Prostate gland (tissue), 2 donors: ENCODE results near the gene NDUFS5. TPM values are rescaled to one million over a fixed set of nuclear protein-coding genes. Genes with fewer than 3 reads are reported as not detected.

ENCODE experiments used
- DNase-seq: peaks from one replicate; pipeline ENCODE4 v3.0.0-alpha.2; 2019; ENCODE audit warnings: low spot score
- H3K27ac ChIP-seq, 2 donors: fragments of 200-600 bp; sonication (generic); 2 replicates each; pipeline ENCODE4 v1.5.1; 2017 to 2019
- H3K27me3 ChIP-seq: fragments of 200-600 bp; sonication (generic); replicated peaks from 2 replicates; pipeline ENCODE4 v1.5.1; 2019; ENCODE audit not compliant: insufficient read depth
- H3K36me3 ChIP-seq, 2 donors: fragments of 200-600 bp; sonication (generic); 1 replicate in 1 of 2; 2 replicates in 1 of 2; pipeline versions ENCODE4 v1.5.1 to v1.8.1; 2017 to 2019
- H3K4me1 ChIP-seq: fragments of 200-600 bp; sonication (generic); replicated peaks from 2 replicates; pipeline ENCODE4 v1.5.1; 2019
- H3K4me3 ChIP-seq, 2 donors: fragments of 200-600 bp; sonication (generic); 2 replicates each; pipeline ENCODE4 v1.5.1; 2017 to 2019
- H3K9me3 ChIP-seq: fragments of 200-600 bp; sonication (generic); 2 replicates; pipeline ENCODE4 v1.5.1; 2017
- CTCF ChIP-seq, 4 experiments: fragments of 200-600 bp in 2 of 4; fragments of 450-650 bp in 2 of 4; sonication (generic) in 2 of 4; IDR thresholded peaks; 1 replicate in 3 of 4; 2 replicates in 1 of 4; pipeline ENCODE4 v1.5.1; 2016 to 2019; ENCODE audit warnings: antibody characterized with exemption in 4 of 4, mild to moderate bottlenecking in 2 of 4, moderate library complexity in 2 of 4
- POLR2A ChIP-seq: fragments of 450-650 bp; IDR thresholded peaks from one replicate; pipeline ENCODE4 v1.6.1; 2016; ENCODE audit warnings: antibody characterized with exemption, mild to moderate bottlenecking
- POLR2AphosphoS5 ChIP-seq: sonication (generic); formaldehyde crosslinking; IDR thresholded peaks from one replicate; pipeline ENCODE4 v1.6.1; 2017; ENCODE audit warnings: antibody characterized with exemption
- WGBS: methylation state at CpG from one replicate; pipeline ENCODE4 v1.1.5; 2018; 5-methylcytosine and 5-hydroxymethylcytosine counted together
- intact Hi-C: fragments of 100-400 bp; cut with DNase I; formaldehyde crosslinking; loops from one replicate; pipeline ENCODE4 v1.14.2; 2022
- total RNA-seq, 2 donors: library from RNA; depleted of rRNA; stranded (reverse); fragments of >200 nt; gene quantifications; one replicate each; pipeline ENCODE4 v1.1.0, GENCODE V29; 2016

Gene NDUFS5
- total RNA-seq, 2 donors from 2014 or later: 310 to 473 TPM

GRCh38 chr1:38990738-38991637, 35.2 kb upstream of the NDUFS5 start, which contains the start of gene AKIRIN1:
Gene AKIRIN1, plus strand, starts transcription at chr1:38991276. Its CDS starts 105 bp downstream, at chr1:38991381.
- intact Hi-C loops: loop anchor here (5.0 kb wide), 1 partner anchor 134 kb away; the partner anchor contains the start of gene RRAGC
- TF ChIP-seq POLR2AphosphoS5: peak; percentile 93
- peak in 3 of 4 experiments; percentile 30 to 60 (median 32) for TF ChIP-seq CTCF (IDR thresholded peaks at IDR 0.05)
- TF ChIP-seq POLR2A: peak; percentile 96
- no peaks in the 10 kb centered on the region for H3K27me3 ChIP-seq
- 2% methylated on average over 31 of the region's 76 CpGs for WGBS
- peak within 1 kb of the TSS; percentile 99 to 100 for H3K4me3 ChIP-seq
- no peaks in the 10 kb centered on the region for H3K36me3 ChIP-seq
- H3K9me3 ChIP-seq: no peaks in the 10 kb centered on the region
- peak; percentile 97 for DNase-seq
- peaks cover 6% of the 10 kb centered on the region for H3K4me1 ChIP-seq
- peak within 1 kb of the TSS; percentile 90 to 95 for H3K27ac ChIP-seq

GRCh38 chr1:38991638-38992411, 34.3 kb upstream of the NDUFS5 start:
- intact Hi-C loops: loop anchor here (5.0 kb wide), 1 partner anchor 135 kb away; the partner anchor contains the start of gene RRAGC
- H3K4me3 ChIP-seq: peak overlapping the region; percentile 99 to 100
- TF ChIP-seq POLR2AphosphoS5 (peak; percentile 21), POLR2A (no peak), CTCF (IDR thresholded peaks at IDR 0.05) (no peak)
- peaks cover 6% of the 10 kb centered on the region for H3K4me1 ChIP-seq
- no peaks in the 10 kb centered on the region for H3K9me3 ChIP-seq
- WGBS: under 1% methylated on average over 30 of the region's 30 CpGs
- H3K27ac ChIP-seq: peak overlapping the region; percentile 90 to 95
- peak; percentile 17 for DNase-seq
- no peaks in the 10 kb centered on the region for H3K36me3 ChIP-seq
- H3K27me3 ChIP-seq: no peaks in the 10 kb centered on the region

- Histone ChIP-seq H3K27ac (peak overlapping the region; percentile 90 to 95), H3K4me3 (peak overlapping the region; percentile 99 to 100), H3K27me3 (no peaks in the 10 kb centered on the region), H3K36me3 (no peaks in the 10 kb centered on the region), H3K9me3 (no peaks in the 10 kb centered on the region), H3K4me1 (peaks cover 6% of the 10 kb centered on the region)
- no peak for DNase-seq
- TF ChIP-seq POLR2AphosphoS5 (no peak), CTCF (IDR thresholded peaks at IDR 0.05) (no peak), POLR2A (no peak)
- intact Hi-C loops: loop anchor here (5.0 kb wide), 1 partner anchor 135 kb away; the partner anchor contains the start of gene RRAGC
- 14% methylated on average over 11 of the region's 11 CpGs for WGBS
These were observed 33.6 kb upstream of the NDUFS5 start for GRCh38 chr1:38992412-38993111.

GRCh38 chr1:38994196-38994595, 32.0 kb upstream of the NDUFS5 start:
- intact Hi-C loops: loop anchor here (5.0 kb wide), 1 partner anchor 137 kb away; the partner anchor contains the start of gene RRAGC
- WGBS: 71% methylated on average over 5 of the region's 5 CpGs
- H3K9me3 ChIP-seq: no peaks in the 10 kb centered on the region
- H3K4me1 ChIP-seq: peaks cover 6% of the 10 kb centered on the region
- TF ChIP-seq POLR2AphosphoS5 (no peak), POLR2A (no peak), CTCF (IDR thresholded peaks at IDR 0.05) (no peak)
- no peak overlapping the region for H3K4me3 ChIP-seq
- no peak overlapping the region for H3K27ac ChIP-seq
- no peak for DNase-seq
- no peaks in the 10 kb centered on the region for H3K27me3 ChIP-seq
- H3K36me3 ChIP-seq: peaks cover 0 to 6% of the 10 kb centered on the region in 2 donors
